NCI-H1694 treated with DMSO at 0.1 percent for 48 hours (cell line): ENCODE results near the gene ATOX1.
"Not testable (repeated sequence)": the region's sequence is repeated elsewhere in the genome, so short reads cannot be mapped to it uniquely, and the experiment has no call there.

Experiments
- DNase-seq: peaks from one replicate; lab custom pipeline; 2025; lab: John Stamatoyannopoulos, UW

Gene ATOX1

GRCh38 chr5:151733358-151734063, 24.9 kb downstream of the ATOX1 start:
- DNase-seq = no peak

GRCh38 chr5:151730381-151730780, 28.1 kb downstream of the ATOX1 start:
- DNase-seq = no peak

- not testable (repeated sequence) for DNase-seq
These were observed 28.8 kb downstream of the ATOX1 start for GRCh38 chr5:151729597-151729996.

DNA sequence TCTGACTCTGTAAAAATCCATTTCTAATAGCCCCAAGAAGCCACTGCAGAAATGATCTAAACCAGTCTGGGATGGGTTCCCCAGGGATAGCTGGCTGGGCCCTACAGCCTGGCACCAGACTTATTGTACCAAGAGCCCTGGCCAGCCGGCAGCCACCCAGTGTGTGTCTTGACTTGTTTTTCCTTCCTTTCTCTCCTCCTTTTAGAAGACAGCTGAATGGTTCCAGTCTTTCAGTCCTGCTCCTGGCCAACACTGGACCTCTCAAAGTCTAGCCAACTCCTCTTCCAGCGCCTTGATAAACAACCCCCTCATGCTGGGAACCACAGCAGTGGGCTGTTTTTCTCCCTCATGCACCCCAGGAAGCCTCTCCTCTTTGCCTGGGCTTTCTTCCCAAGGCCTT, 34.1 kb downstream of the ATOX1 start:
- no peak for DNase-seq

- no peak for DNase-seq
These were observed 35.9 kb downstream of the ATOX1 start for GRCh38 chr5:151722546-151722945.

DNA sequence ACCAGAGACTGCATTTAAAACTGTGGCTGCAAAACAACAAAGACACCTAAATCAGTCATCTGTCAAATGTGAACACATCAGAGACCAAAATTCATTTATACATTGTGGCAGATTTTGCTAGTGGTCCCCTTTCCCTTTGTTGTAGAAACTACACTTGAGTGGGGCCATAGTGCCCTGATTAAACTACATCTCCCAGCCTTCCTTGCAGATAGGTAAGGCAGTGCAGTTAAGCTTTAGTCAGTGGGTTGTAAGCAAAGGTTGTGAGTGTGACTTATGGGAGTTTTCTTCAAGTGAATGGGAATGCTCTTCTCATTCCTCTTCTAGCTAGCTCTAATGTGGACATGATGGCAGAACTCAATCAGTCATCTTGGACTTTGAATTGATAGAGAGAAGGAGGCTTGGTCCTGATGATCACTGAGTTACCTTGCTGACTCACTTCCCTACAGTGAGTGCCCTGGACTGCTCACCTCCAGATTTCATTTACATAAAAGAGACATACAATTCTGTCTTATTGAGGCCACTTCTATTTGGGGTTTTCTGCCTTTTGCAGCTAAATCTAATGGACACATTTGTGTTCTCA, 36.5 kb downstream of the ATOX1 start:
- DNase-seq = no peak

DNA sequence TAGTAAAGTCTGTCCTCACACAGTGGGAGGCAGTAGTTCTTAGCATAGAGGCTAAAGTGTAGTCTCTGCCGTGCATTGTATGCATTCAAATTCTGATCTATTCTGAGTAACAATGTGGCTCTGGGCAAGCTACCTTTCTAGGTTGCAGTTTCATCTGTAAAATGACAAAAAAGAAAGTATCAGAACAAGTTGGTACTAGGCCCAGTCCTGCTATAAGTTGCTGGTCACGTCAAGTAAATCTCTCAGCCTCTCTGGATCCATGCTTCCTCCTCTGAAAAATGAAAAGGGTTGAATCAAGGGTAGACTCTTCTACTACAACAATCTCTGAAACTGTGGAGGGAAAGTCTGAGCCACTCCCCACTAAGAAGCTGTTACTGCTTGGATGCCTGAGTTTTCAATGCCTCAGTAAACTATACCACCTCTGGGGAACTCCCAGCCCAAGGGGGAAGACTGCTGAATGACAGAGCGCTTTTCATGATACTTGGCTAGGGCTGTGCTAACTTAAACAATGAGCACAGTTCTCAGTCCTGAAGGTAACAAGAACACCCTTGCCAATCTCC, 37.3 kb downstream of the ATOX1 start:
- DNase-seq = no peak

- no peak for DNase-seq
These were observed 38.2 kb downstream of the ATOX1 start for GRCh38 chr5:151720215-151720614.

GRCh38 chr5:151719228-151720000, 39.0 kb downstream of the ATOX1 start:
- DNase-seq = no peak

- no peak for DNase-seq
These were observed 39.8 kb downstream of the ATOX1 start for GRCh38 chr5:151718646-151719045.

GRCh38 chr5:151718153-151718552, 40.3 kb downstream of the ATOX1 start:
- no peak for DNase-seq

DNA sequence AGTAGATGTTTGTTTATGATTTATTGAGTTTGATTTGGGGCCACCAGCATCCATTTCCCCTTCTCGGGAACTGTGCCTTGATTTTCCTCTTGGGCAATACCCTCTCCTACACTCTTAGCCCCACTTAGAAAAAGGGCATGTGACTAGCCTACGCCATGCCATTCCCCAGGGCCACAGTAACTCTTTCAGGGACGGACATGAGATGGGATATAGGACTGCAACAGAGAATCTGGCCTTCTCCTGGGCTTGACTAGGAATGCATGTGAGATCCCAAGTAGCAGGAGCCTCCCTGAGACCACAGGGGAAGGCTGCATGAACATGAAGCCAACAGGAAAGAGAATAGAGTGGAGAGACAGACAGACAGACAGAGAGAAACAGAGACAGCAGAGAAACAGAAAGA, 41.0 kb downstream of the ATOX1 start:
- no peak for DNase-seq

- DNase-seq = no peak
These were observed 49.2 kb downstream of the ATOX1 start for GRCh38 chr5:151709109-151709735.

DNA sequence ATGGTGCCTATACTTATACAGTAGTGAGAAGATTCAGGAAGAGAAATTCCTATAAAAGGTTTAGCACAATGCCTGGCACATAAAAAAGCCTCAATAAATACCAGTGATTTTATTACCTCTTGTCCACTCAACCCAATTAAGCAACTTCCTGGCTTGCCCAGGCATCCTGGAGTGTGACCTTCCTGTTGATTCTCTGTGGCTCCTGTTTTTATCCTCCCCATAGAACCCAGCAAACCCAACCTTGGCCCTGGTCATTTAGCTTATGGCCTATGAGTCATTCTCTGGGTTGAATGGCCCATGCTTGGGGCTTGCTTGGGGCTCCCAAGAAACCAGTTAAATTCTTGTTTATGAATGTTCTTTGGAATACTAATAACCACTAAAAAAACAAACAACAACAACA, 50.3 kb downstream of the ATOX1 start:
- DNase-seq = no peak

GRCh38 chr5:151707567-151707966, 50.9 kb downstream of the ATOX1 start:
- no peak for DNase-seq

- DNase-seq = no peak
These were observed 51.5 kb downstream of the ATOX1 start for GRCh38 chr5:151706906-151707305.

GRCh38 chr5:151703780-151704179, 54.7 kb downstream of the ATOX1 start:
- DNase-seq = no peak

DNA sequence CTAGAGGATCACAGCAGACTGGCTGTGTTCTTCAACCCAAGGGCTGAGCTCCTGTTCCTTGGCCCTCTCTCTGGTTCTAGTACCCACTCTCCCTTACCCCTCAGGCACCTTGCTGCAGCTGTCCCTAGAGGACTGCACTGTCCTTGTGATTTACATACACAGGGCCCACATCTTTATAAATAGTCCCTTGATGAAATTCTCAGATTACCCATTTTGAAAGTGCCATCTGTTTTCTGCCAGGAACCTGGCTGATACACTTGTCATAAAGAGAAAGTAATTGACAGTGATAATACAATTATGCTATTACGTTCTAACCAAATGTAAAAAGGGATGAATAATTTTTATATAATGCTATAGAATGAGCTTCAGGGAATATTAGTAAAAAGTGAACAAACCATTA, 55.2 kb downstream of the ATOX1 start:
- DNase-seq = peak; percentile 58

- DNase-seq = no peak
These were observed 57.6 kb downstream of the ATOX1 start for GRCh38 chr5:151700820-151701219.

- DNase-seq = no peak
These were observed 58.1 kb downstream of the ATOX1 start for GRCh38 chr5:151700296-151700695.

DNA sequence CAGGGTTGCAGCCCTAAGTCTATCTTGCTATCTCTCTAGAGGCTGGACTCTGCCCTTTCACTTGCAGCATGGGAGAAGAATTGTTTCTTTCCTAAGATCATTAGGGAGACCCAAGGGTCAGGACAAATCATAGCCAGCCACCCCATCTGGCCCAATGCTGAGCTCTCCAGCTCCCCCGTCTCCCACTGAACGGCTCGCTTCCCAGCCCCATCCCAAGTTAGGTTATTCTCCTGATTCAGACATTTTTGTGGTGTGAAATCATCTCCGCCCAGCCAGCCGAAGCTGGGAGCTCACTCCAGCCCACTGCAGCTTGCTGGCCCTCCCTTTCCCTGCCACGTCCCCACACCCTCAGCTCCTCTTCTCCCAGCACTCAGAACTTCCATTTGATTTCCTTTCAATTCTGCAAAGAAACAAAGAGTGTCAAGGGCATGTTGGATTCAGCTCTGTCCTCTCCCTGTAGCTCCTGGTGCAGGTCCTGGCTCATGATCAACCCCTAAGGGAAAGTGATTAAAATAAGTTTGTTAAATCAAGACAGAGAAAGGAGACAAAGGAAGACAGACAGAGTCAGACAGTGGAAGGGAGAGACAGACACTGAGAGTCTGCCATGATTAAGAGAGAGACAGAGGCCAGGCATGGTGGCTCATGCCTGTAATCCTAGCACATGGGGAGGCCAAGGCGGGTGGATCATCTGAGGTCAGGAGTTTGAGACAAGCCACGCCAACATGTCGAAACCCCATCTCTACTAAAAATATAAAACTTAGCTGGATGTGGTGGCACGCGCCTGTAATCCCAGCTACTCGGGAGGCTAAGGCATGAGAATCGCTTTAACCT, 59.1 kb downstream of the ATOX1 start:
- no peak for DNase-seq

DNA sequence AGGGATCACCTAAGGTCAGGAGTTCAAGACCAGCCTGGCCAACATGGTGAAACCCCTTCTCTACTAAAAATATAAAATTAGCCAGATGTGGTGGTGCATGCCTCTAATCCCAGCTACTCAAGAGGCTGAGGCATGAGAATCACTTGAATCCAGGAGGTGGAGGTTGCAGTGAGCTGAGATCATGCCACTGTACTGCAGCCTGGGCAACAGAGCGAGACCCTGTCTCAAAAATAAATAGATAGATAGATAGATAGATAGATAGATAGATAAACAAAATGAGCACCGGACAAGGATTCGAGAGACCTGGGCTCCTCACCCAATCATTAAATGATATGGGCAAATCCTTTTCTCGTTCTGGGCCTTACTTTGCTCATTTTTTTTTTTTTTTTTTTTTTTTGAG, 60.4 kb downstream of the ATOX1 start:
- DNase-seq = not testable (repeated sequence)
